Progenitor cell of endocrine pancreas (in vitro differentiated cells): ENCODE results near the gene POLE2. TPM values are rescaled to one million over a fixed set of nuclear protein-coding genes. Genes with fewer than 3 reads are reported as not detected.
"Not testable (repeated sequence)": the region's sequence is repeated elsewhere in the genome, so short reads cannot be mapped to it uniquely, and the experiment has no call there.

ENCODE experiments used
- DNase-seq: peaks from one replicate; pipeline ENCODE4 v3.0.0; 2021; ENCODE audit warnings: low spot score; ENCODE audit not compliant: unreplicated experiment
- H3K27ac Mint-ChIP-seq: 2 replicates; pipeline ENCODE4 v1.8.0; 2021; ENCODE audit warnings: mild to moderate bottlenecking, moderate library complexity, mixed read lengths
- H3K27me3 Mint-ChIP-seq: 2 replicates; pipeline ENCODE4 v1.8.0; 2021; ENCODE audit warnings: mixed read lengths
- H3K36me3 Mint-ChIP-seq: 2 replicates; pipeline ENCODE4 v1.8.0; 2022; ENCODE audit warnings: mixed read lengths; ENCODE audit not compliant: insufficient read depth
- H3K4me1 Mint-ChIP-seq: 2 replicates; pipeline ENCODE4 v1.8.0; 2021; ENCODE audit warnings: low read depth, mixed read lengths
- H3K4me3 Mint-ChIP-seq: 2 replicates; pipeline ENCODE4 v1.8.0; 2021; ENCODE audit warnings: low read depth, mild to moderate bottlenecking, moderate library complexity, mixed read lengths
- H3K9me3 Mint-ChIP-seq: 2 replicates; pipeline ENCODE4 v1.8.0; 2021; ENCODE audit warnings: low read depth, mixed read lengths
- total RNA-seq: library from RNA; stranded (reverse); gene quantifications from 2 replicates; pipeline ENCODE4 v1.2.1, GENCODE V29; 2021
- TF ChIP-seq, protein P1 (sequence below): fragments of 200-600 bp; sonication (generic); IDR thresholded peaks from one replicate; pipeline ENCODE4 v1.5.0; 2021; ENCODE audit warnings: antibody characterized with exemption, mild to moderate bottlenecking; ENCODE audit not compliant: unreplicated experiment

Gene POLE2
- total RNA-seq, 1 donor from 2014 or later: 14.9 TPM

GRCh38 chr14:49720744-49721143, 32.7 kb upstream of the POLE2 start:
- H3K36me3 Mint-ChIP-seq: no peaks in the 10 kb centered on the region
- no peaks in the 10 kb centered on the region for H3K27me3 Mint-ChIP-seq
- H3K4me3 Mint-ChIP-seq: no peak overlapping the region
- TF ChIP-seq, protein P1, sequence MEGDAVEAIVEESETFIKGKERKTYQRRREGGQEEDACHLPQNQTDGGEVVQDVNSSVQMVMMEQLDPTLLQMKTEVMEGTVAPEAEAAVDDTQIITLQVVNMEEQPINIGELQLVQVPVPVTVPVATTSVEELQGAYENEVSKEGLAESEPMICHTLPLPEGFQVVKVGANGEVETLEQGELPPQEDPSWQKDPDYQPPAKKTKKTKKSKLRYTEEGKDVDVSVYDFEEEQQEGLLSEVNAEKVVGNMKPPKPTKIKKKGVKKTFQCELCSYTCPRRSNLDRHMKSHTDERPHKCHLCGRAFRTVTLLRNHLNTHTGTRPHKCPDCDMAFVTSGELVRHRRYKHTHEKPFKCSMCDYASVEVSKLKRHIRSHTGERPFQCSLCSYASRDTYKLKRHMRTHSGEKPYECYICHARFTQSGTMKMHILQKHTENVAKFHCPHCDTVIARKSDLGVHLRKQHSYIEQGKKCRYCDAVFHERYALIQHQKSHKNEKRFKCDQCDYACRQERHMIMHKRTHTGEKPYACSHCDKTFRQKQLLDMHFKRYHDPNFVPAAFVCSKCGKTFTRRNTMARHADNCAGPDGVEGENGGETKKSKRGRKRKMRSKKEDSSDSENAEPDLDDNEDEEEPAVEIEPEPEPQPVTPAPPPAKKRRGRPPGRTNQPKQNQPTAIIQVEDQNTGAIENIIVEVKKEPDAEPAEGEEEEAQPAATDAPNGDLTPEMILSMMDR: no peak
- no peaks in the 10 kb centered on the region for H3K4me1 Mint-ChIP-seq
- no peak for DNase-seq
- no peak overlapping the region for H3K27ac Mint-ChIP-seq
- no peaks in the 10 kb centered on the region for H3K9me3 Mint-ChIP-seq

DNA sequence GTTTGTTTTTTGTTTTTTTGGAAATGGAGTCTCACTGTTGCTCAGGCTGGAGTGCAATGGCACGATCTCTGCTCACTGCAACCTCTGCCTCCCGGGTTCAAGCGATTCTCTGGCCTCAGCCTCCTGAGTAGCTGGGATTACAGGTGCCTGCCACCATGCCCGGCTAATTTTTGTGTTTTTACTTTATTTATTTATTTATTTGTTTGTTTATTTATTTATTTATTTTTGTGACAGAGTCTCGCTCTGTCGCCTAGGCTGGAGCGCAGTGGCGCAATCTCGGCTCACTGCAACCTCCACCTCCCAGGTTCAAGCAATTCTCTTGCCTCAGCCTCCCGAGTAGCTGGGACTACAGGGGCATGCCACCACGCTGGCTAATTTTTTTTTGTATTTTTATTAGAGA, 23.0 kb upstream of the POLE2 start:
- H3K27ac Mint-ChIP-seq, H3K4me1 Mint-ChIP-seq, H3K36me3 Mint-ChIP-seq, H3K9me3 Mint-ChIP-seq, DNase-seq, H3K4me3 Mint-ChIP-seq, H3K27me3 Mint-ChIP-seq: not testable (repeated sequence)

DNA sequence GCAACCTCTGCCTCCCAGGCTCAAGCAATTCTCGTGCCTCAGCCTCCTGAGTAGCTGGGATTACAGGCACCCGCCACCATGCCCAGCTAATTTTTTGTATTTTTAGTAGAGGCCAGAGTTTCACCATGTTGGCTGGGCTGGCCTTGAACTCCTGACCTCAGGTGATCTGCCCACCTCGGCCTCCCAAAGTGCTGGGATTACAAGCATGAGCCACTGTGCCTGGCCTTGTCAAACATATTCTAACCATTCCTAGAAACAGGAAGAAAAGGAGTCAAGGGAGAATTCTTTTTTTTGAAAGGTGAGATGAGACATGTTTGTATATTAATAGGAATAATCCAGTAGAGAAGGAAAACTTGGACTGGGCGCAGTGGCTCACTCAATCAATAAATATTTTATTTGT, 16.5 kb upstream of the POLE2 start:
- not testable (repeated sequence) for H3K36me3 Mint-ChIP-seq, H3K9me3 Mint-ChIP-seq, H3K27me3 Mint-ChIP-seq, H3K27ac Mint-ChIP-seq, H3K4me1 Mint-ChIP-seq, H3K4me3 Mint-ChIP-seq, DNase-seq

DNA sequence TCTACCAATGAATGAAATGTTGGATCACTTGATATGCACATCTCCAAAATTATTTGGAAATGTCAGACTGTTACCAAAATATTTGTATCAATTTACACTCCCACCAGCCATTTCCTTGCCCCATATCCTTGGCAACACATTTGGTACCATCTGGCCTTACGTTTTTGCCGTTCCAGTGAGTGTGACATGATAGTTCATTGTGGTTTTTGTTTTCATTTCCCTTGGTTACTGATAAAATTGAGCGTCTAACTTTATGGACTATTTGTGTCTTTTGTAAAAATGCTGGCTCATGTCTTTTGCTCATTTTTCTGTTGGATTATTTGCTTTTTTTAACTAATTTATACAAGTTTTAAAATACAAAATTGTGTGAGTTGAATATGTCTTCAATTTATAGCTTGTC, 16.0 kb upstream of the POLE2 start:
- TF ChIP-seq, protein P1: no peak
- no peaks in the 10 kb centered on the region for H3K9me3 Mint-ChIP-seq
- DNase-seq: no peak
- H3K4me1 Mint-ChIP-seq: no peaks in the 10 kb centered on the region
- H3K4me3 Mint-ChIP-seq: no peak overlapping the region
- no peaks in the 10 kb centered on the region for H3K36me3 Mint-ChIP-seq
- H3K27ac Mint-ChIP-seq: no peak overlapping the region
- no peaks in the 10 kb centered on the region for H3K27me3 Mint-ChIP-seq

DNA sequence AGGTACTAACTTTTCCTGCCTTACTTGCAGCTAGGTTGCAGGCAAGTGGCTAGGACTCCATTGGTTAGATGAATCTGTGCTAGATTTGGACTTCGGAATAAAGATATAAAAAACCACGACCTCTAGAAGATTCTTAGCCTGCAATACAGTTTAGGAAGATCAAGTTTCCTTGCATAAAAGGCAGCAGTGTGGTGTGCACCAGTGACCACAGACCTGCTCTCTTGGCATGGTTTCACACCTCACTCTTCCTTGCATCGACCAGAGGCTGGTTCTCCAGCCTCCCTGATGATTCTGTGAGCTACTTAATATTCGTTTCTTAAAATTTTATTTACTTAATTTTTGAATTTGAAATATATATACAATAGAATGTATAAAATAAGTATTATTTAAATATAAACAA, 14.7 kb upstream of the POLE2 start:
- TF ChIP-seq, protein P1: no peak
- H3K36me3 Mint-ChIP-seq: no peaks in the 10 kb centered on the region
- H3K4me3 Mint-ChIP-seq: no peak overlapping the region
- no peaks in the 10 kb centered on the region for H3K9me3 Mint-ChIP-seq
- H3K27me3 Mint-ChIP-seq: no peaks in the 10 kb centered on the region
- no peak for DNase-seq
- H3K4me1 Mint-ChIP-seq: no peaks in the 10 kb centered on the region
- no peak overlapping the region for H3K27ac Mint-ChIP-seq

DNA sequence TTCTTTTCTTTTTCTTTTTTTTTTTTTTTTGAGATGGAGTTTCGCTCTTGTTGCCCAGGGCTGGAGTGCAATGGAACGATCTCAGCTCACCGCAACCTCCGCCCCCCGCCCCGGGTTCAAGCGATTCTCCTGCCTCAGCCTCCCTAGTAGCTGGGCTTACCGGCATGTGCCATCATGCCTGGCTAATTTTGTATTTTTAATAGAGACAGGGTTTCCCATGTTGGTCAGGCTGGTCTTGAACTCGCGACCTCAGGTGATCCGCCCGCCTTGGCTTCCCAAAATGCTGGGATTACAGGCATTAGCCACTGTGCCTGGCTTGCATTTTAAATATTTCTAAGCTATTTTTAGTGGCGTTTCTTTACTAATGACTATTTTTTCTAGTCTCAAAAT, 5.7 kb upstream of the POLE2 start:
- DNase-seq: not testable (repeated sequence)

DNA sequence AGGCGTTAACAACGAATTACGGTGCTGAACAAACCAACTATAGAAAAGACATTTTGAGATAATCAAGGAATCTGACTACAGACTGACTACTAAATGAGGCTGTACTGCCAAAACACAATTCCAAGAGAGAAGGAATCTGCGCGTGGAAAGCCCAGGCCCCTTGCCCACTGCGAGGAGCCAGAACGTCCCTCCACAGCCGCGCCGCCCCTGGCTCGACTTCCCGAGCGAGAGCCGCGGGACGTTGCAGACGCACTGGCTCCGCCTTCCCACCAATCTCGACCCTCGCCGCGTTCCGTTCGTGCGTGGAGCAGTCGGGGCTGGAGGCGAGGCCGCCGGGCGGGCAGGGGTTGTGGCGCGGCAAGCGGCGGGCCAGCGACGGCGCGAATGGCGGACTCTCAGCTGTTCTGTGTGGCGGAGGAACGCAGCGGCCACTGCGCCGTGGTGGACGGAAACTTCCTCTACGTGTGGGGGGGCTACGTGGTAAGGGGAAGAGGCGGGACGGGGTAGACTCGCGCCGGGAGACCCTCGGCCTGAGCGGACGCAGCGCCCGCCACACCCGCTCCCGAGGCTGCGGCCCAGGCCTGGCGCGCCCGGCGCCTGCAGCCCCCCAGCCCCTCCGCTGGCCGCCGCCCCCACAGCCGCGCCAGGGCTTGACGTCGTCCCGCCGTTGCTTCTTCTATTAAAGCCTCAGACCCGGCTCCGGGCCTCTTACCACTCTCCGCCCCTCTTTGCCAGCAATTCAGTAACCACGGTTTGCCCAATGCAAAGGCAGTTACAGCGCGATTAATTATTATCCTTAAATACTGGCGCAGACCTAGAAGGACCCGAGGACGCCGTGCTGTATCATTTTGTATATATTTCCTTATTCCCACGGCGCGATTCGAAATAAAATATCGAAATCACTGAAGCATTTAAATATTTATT, 5.1 kb upstream of the POLE2 start, which contains the start of gene KLHDC1:
TSS of gene KLHDC1 (plus strand) at position 310 of the 924 bp plus-strand sequence. CDS start at position 385, 75 bp downstream.
- peak; percentile 52 for DNase-seq
- H3K36me3 Mint-ChIP-seq: no peaks in the 10 kb centered on the region
- H3K9me3 Mint-ChIP-seq: no peaks in the 10 kb centered on the region
- peaks cover 11% of the 10 kb centered on the region for H3K4me1 Mint-ChIP-seq
- no peaks in the 10 kb centered on the region for H3K27me3 Mint-ChIP-seq
- peak within 1 kb of the TSS; percentile 79 for H3K4me3 Mint-ChIP-seq
- TF ChIP-seq, protein P1: no peak
- peak within 1 kb of the TSS; percentile 93 for H3K27ac Mint-ChIP-seq

More for the DNA sequence above, 5.7 kb upstream of the POLE2 start:
- not testable (repeated sequence) for H3K27me3 Mint-ChIP-seq, H3K27ac Mint-ChIP-seq, H3K36me3 Mint-ChIP-seq, H3K9me3 Mint-ChIP-seq
- peak overlapping the region; percentile 79 for H3K4me3 Mint-ChIP-seq
- H3K4me1 Mint-ChIP-seq: peaks cover 11% of the 10 kb centered on the region
